D341Med (cell line): ENCODE data around the gene XKR7.
"Not testable (repeated sequence)": the region's sequence is repeated elsewhere in the genome, so short reads cannot be mapped to it uniquely, and the experiment has no call there.

Source experiments
- DNase-seq: peaks from one replicate; pipeline ENCODE4 v3.0.0; 2012; ENCODE audit warnings: low spot score

Gene XKR7

DNA sequence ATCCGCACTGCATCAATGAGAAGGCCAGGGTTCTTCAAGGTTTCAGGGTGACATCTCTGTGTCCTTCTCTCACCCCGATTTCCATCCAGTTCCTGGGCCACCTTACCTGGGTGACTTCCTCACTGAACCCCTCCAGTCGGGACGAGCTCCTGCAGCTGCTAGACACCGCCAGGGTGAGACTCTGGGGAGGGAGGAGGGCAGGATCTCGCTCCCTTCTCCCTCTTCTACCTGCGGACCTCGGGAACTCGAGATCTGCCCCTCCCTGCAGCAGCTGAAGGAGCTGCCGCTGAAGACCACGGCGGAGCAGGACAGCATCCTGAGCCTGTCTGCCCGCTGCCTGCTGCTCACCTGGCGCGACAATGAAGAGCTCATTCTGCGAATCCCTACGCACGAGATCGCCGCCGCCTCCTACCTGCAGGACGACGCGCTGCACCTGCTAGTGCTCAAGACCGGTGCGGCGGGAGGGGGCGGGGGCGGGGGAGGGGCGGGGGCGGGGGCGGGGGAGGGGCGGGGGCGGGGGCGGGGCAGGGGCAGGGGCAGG is 49.8 kb downstream of the XKR7 start:
- peak; percentile 83 for DNase-seq

GRCh38 chr20:32018269-32019155 is 50.6 kb downstream of the XKR7 start:
- DNase-seq = peak; percentile 87

GRCh38 chr20:32019156-32019510 is 51.2 kb downstream of the XKR7 start:
- DNase-seq = peak; percentile 89

GRCh38 chr20:32019563-32020463 is 51.9 kb downstream of the XKR7 start:
- no peak for DNase-seq

- no peak for DNase-seq
Observed at GRCh38 chr20:32021091-32021490, 53.1 kb downstream of the XKR7 start.

DNA sequence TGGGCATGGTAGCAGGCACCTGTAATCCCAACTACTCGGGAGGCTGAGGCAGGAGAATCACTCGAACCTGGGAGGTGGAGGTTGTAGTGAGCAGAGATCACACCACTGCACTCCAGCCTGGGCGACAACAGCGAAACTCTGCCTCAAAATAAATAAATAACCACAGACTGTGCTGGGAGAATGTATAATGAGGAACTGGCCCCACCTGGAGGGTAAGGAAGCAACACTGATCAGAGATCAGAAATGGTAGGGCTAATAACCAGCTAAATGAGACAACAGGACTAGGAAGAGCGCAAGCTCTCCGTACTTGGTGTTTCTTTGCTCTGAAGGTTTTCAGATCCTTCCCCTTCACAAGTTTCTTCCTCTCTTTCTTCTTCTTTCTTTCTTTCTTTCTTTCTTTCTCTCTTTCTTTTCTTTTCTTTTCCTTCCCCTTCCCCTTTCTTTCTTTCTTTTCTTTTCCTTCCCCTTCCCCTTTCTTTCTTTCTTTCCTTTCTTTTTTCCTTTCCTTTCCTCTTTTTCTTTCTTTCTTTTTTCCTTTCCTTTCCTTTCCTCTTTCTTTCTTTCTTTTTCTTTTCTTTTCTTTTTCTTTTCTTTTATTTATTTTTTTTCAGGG is 56.8 kb downstream of the XKR7 start:
- DNase-seq = no peak

DNA sequence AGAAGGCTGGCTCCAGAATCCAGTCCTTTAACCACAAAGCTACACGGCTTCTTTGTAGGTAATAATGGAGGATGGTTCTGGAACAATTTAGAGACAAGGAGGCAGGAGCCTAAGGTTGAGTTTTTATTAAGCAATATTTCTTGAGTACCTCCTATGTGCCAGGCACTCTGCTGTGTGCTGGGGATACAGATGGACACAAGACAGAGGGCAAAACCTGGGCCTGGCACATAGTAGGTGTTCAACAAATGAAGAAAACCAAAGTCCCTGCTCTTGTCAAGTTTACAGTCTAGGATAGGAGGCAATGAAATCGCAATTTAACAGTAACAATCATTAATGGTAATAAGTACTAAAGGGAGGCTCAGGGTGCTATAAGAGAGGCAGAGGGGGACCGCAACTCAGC is 59.7 kb downstream of the XKR7 start:
- no peak for DNase-seq

GRCh38 chr20:32028647-32029372 is 60.9 kb downstream of the XKR7 start:
- peak; percentile 54 for DNase-seq

DNA sequence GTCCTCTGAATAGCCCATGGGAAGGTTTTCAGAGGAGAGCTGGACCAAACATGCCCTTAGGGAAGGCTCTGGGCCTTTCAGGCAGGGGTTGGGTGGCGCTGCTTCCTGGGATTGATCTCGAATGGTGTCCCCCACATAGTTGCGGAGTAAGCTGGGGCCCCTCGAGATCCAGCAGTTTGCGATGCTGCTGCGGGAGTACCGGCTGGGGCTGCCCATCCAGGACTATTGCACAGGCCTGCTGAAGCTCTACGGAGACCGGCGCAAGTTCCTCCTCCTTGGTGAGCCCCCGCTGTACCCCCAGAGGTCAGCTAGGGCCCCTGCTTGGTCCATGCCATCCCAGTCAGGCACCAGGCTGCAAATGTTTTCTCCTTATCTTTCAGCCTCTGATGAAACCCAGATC is 61.6 kb downstream of the XKR7 start:
- DNase-seq = no peak

GRCh38 chr20:32031007-32031958 is 63.3 kb downstream of the XKR7 start:
- peak; percentile 94 for DNase-seq

GRCh38 chr20:32033316-32033715 is 65.4 kb downstream of the XKR7 start:
- DNase-seq = no peak

DNA sequence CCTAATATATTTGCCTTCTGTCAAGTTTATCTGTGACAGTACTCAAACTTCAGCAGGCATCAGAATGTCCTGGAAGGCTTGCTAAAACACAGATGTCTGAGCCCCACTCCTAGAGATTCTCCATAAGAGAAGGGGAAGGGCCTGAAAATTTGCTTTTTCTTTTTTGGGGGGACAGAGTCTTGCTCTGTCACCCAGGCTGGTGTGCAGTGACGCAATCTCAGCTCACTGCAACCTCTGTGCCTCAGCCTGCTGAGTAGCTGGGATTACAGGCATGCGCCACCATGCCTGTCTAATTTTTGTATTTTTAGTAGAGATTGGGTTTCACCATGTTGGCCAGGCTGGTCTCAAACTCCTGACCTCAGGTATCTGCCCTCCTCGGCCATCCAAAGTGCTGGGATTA is 65.8 kb downstream of the XKR7 start:
- not testable (repeated sequence) for DNase-seq

- DNase-seq = no peak
Observed at GRCh38 chr20:32034581-32035425, 66.9 kb downstream of the XKR7 start.

- DNase-seq = no peak
Observed at GRCh38 chr20:32035426-32035779, 67.5 kb downstream of the XKR7 start.

- no peak for DNase-seq
Observed at GRCh38 chr20:32036252-32036651, 68.3 kb downstream of the XKR7 start.

DNA sequence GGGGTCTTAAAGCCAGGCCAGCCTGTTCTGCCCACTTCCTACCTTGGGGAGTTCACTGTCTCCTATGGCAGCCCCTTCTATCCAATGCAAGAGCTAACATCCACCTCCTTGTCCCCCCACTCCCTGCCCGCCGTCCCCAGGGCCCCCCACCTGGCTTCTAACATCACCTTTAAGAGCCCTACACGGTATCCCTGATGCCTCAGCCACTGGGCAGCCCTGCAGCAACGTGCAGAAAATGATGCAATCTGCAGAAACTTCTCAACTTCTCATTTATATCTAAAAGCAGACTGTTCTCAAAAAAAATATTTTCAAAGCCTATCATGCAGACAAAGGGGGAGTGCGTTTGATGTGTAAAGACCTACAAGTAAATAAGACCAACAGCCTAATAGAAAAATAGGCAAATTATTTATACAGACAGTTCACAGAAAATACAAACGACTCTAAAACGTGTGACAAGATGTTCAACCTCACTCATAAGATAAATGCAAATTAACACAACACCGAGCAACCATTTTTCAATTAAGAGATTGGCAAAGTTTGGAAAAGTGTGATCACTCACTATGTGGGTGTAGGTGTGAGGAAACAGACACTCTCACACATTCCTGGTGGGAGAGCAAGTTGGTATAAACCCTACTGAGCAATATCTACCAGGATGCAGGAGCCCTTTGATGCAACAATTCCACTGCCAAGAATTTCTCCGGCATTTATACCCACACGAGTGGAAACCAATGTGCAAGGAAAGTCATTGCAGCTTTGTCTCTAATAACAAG is 69.0 kb downstream of the XKR7 start:
- DNase-seq = no peak

- DNase-seq = no peak
Observed at GRCh38 chr20:32037929-32038328, 70.0 kb downstream of the XKR7 start.

DNA sequence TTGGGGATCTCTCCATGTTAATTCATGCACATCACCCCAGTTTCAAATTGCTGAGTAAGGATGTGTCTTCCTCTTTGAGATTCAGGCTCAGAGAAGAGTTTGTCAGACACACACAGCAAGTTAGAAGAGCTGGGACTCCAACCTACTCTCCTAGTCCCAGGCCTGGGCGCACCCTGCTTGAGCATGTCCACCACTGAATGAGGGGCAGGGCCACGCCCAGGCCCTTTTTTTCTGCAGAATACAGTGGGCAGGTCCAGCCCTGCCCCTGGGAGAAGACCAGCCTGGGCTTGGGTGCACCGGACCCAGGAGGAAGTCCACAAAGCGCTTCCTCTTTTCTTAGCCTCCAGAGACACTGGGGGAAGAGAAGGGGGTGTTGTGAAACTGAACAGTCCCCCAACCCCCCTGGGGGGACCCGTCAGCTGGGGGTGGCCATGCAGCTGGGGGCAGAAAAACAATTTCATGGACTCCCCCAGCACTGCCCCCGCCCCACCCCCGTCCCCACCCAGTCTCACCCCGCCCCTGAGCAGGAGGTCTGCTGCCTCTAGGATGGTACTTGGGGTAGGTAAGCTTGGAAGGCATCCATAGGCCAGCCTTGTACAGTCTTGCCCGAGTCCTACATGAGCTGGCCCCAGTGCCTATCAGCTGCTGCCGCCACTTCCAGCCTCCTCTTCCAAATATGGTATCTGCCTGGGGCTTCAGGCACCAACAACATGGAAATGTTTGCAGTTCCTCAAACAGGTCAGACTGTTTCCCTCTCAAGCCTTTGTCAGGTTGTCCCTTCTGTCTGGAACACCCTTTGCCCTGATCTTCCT is 72.4 kb downstream of the XKR7 start:
- no peak for DNase-seq
